ENCODE results near the gene SLC1A1.
"Not testable (repeated sequence)": the region's sequence is repeated elsewhere in the genome, so short reads cannot be mapped to it uniquely, and the experiment has no call there.

SLC1A1 gene

GRCh38 chr9:4579001-4579400 lies 88.7 kb downstream of the SLC1A1 start:
- no peak for DNase-seq (ENCODE audit: low read depth)

DNA sequence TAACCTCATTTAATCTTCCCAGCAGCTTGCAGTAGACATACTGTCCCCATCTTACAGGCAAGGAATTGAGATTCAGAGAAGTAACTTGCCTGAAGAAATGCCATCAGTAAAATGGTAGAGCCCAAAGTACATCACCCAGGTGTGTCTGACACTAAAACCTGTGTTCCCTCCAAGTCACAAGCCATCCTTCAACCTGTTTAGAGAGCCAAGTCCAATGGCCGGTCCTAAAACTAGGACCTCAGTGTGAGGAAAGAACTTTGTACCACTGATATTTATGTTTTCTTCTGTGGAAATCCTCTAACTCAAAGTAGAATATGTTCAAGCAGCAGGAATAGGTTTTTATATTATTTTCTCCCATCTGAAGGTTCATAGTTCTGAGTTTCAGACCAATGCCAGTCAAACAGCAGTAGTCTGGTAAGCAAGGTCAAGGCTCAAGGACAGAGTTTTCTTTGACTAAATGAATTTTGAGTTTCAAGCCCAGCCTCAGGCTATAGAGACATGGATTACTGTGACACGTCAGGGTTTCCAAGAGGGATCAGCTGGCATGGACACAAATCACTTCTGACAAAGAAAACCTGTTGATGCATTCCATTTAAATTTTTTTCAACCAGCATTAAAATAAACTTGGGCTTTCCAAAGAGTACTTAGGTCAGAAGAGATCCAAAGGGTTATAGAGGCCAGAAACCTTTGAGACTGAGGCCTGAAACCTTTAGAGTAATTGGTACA lies 90.9 kb downstream of the SLC1A1 start:
- DNase-seq (ENCODE audit: low read depth): no peak

DNA sequence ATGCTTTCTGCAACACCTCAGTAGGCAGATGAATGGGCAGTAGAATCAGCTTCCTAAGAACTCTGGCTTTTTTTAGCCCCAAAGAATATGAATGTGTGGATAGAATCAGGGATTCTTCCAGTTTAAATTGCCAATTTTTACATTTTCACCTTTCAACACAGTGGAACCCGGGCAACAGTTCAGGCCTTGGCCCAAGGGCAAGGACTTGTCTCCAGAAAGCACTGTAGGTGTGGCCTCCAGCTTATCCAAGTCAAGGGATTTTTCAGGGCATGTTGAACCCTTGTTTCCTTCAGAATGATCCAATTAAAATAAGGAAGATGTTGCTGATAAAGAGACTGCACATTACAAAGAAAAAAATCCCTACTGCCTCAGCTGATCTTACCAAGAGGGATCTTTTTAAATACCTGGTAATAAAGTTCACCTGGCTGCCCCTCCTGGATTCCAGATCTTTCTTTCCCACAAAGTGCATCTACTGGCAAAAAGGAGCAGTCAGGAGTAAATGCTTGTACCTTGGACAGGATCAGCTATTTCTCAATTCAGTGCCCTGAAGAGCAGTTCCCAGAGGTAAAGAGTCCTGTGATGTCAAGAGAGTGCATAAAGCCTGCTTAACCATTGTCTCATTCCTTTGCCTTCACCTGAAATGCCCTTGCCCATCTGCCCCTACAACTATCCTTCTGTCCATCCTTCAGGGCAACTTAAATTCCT lies 91.7 kb downstream of the SLC1A1 start:
- DNase-seq (ENCODE audit: low read depth): no peak

DNA sequence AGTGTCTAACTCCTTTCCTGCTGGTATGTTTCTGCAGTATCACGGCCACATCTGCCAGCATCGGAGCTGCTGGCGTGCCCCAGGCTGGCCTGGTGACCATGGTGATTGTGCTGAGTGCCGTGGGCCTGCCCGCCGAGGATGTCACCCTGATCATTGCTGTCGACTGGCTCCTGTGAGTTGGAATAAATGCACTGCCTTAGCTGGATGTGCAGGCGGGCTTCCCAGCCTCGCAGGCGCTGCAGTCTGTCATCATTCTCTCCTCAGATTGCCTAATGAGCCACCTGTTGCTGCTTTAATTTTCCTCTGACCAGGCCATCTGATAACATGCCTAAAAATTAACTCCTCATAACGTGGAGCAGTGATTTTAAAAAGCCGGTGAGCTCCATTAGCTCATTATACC lies 92.7 kb downstream of the SLC1A1 start:
- no peak for DNase-seq (ENCODE audit: low read depth)

- no peak for DNase-seq (ENCODE audit: low read depth)
Observed at GRCh38 chr9:4584636-4585035, 94.4 kb downstream of the SLC1A1 start.

- DNase-seq (ENCODE audit: low read depth): no peak
Observed at GRCh38 chr9:4585135-4585534, 94.9 kb downstream of the SLC1A1 start.

DNA sequence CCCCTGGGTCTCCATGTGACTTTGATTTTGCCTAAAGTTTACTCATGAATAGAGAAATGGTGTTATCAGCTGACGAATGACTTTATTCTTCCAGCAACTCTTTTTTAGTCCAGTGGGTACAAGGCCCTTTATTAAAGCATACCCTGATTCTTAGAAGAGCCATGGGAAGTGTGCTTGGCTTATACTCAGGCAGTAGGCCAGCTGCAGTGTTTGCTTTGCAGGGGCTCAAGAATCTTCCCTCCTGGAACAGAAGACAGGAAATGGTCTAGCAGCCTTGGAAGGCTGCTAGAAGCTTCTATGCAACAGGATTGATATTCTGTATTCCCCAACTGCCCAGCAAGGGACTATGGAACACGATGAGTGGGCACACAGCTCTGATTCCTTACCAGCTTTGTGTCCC lies 98.5 kb downstream of the SLC1A1 start:
- DNase-seq (ENCODE audit: low read depth): no peak

DNA sequence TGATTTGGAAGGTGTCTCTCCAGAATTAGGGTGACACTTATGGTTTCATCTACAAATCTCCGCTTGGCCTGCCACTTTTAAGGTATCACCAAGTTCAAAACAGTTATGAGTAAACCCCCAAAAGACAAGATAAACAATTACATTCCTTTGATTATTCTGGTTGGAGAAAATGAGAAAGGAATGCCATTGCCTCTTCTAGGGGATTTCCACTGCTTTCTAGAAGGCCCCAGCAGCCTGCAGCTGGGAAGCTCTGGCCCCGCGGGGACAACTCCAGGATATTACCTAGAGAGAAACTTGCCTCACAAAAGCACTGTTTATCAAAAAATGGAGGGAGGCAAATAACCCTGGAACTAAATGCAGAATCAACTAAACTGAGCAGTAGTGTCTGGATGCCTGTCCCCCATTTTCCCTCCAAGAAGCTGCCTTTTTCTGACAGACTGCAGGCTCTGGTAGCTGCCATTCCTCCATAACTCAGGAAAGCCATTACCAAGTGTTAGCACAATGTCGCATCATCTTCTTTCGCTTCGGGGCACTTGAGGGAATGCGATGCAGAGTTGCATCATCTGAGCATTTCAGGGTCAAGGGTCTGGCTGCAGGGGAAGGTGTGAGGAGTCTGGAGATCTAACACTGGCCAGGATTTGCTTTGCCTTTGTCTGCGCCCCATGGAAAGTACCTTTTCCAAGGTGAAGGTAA lies 100.3 kb downstream of the SLC1A1 start:
- no peak for DNase-seq (ENCODE audit: low read depth)

GRCh38 chr9:4591123-4591500 lies 100.8 kb downstream of the SLC1A1 start:
- DNase-seq (ENCODE audit: low read depth): no peak

GRCh38 chr9:4592295-4592694 lies 102.0 kb downstream of the SLC1A1 start:
- DNase-seq (ENCODE audit: low read depth): no peak

DNA sequence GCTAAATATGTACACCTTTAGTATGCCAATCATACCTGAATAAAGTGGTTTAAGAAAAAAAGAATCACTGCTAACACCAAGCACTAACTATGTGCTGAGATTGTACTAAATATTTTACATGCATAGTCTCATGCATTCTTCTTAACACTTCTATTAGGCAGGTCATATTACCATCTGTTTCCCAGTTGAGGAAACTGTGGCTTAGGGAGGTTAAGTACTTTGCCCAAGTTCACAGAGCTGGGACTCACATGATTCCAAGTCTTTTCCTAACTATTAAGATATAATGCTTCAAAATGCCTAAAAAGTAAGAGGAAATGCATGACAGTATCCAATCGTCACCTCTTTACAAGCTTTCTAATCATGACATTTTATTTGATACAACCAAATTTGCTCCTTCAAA lies 102.6 kb downstream of the SLC1A1 start:
- DNase-seq (ENCODE audit: low read depth): no peak

GRCh38 chr9:4594545-4594944 lies 104.3 kb downstream of the SLC1A1 start:
- DNase-seq (ENCODE audit: low read depth): no peak

DNA sequence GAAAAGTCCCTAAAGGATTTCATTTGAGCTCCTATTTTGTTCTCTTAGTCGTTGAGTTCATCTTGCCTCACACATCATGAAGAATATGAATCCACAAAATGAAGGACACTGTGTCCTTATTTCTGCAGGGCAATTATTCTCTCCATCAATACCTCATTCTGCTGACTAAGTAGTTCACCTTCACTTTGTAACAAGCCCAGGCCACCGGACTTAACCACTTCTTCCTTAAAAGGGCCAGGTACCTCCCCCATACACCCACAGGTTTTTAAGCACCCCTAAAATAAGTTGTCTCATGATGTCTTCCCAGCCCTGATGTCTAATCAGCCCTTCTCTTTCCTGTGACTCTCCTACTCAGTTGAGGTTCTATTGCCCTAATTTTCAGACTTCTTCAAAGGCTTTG lies 104.7 kb downstream of the SLC1A1 start:
- DNase-seq (ENCODE audit: low read depth): no peak

- DNase-seq (ENCODE audit: low read depth): peak; percentile 9
Observed at GRCh38 chr9:4596165-4596922, 106.1 kb downstream of the SLC1A1 start.

- DNase-seq (ENCODE audit: low read depth): no peak
Observed at GRCh38 chr9:4600368-4600767, 110.1 kb downstream of the SLC1A1 start.

GRCh38 chr9:4603830-4604229 lies 113.6 kb downstream of the SLC1A1 start:
- DNase-seq (ENCODE audit: low read depth): no peak

- peak; percentile 63 for DNase-seq (ENCODE audit: low read depth)
Observed at GRCh38 chr9:4604678-4605095, 114.4 kb downstream of the SLC1A1 start.

DNA sequence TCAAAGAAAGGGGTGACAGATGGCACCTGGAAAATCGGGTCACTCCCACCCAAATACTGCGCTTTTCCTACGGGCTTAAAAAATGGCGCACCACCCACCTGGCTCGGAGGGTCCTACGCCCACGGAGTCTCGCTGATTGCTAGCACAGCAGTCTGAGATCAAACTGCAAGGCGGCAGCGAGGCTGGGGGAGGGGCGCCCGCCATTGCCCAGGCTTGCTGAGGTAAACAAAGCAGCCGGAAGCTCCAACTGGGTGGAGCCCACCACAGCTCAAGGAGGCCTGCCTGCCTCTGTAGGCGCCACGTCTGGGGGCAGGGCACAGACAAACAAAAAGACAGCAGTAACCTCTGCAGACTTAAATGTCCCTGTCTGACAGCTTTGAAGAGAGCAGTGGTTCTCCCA lies 115.8 kb downstream of the SLC1A1 start:
- DNase-seq (ENCODE audit: low read depth): not testable (repeated sequence)

GRCh38 chr9:4614627-4615026 lies 124.4 kb downstream of the SLC1A1 start:
- no peak for DNase-seq (ENCODE audit: low read depth)

DNA sequence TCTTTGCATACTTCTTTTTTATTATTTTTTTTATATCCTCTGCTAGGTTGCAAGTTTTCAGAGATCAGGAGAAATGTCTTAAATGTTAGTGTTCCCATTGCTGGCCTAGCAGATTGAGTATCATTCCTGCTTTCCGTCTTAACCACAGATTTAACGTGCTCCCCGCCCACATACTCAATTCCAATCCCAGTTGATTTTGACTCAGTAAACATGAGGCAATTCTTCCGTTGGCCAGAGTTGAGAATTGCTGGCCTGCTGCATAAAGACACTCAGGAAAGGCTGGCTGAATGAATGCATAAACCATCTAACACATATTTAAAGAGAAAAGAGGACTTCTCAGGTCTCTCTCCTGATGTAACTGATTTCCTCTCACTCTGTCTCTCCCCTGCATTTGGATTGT lies 125.0 kb downstream of the SLC1A1 start:
- DNase-seq (ENCODE audit: low read depth): no peak

- no peak for DNase-seq (ENCODE audit: low read depth)
Observed at GRCh38 chr9:4615778-4616177, 125.5 kb downstream of the SLC1A1 start.

- DNase-seq (ENCODE audit: low read depth): no peak
Observed at GRCh38 chr9:4617752-4618151, 127.5 kb downstream of the SLC1A1 start.

GRCh38 chr9:4618700-4619099 lies 128.4 kb downstream of the SLC1A1 start:
- DNase-seq (ENCODE audit: low read depth): no peak
